Epidermal melanocyte (primary cell): Measurements from ENCODE around the gene ZC3H12D.
"Not testable (repeated sequence)": the region's sequence is repeated elsewhere in the genome, so short reads cannot be mapped to it uniquely, and the experiment has no call there.

Experiments used
- DNase-seq: peaks from one replicate; pipeline ENCODE4 v3.0.0; 2011; ENCODE audit warnings: low spot score; ENCODE audit not compliant: insufficient read length

The ZC3H12D gene

GRCh38 chr6:149484733-149485700, at the start of gene ZC3H12D:
TSS of gene ZC3H12D (minus strand) at chr6:149485014. CDS start at chr6:149474543, 10,471 bp downstream.
- DNase-seq = no peak

GRCh38 chr6:149529650-149530049, 44.8 kb upstream of the ZC3H12D start:
- DNase-seq = no peak

- no peak for DNase-seq
Measured at GRCh38 chr6:149515494-149515893, 30.7 kb upstream of the ZC3H12D start.

GRCh38 chr6:149513915-149514314, 29.1 kb upstream of the ZC3H12D start:
- no peak for DNase-seq

- no peak for DNase-seq
Measured at GRCh38 chr6:149510793-149511512, 26.1 kb upstream of the ZC3H12D start.

- DNase-seq = no peak
Measured at GRCh38 chr6:149508485-149508884, 23.7 kb upstream of the ZC3H12D start.

GRCh38 chr6:149503872-149504271, 19.1 kb upstream of the ZC3H12D start:
- DNase-seq = no peak

- no peak for DNase-seq
Measured at GRCh38 chr6:149503276-149503675, 18.5 kb upstream of the ZC3H12D start.

GRCh38 chr6:149501768-149502167, 17.0 kb upstream of the ZC3H12D start:
- no peak for DNase-seq

- no peak for DNase-seq
Measured at GRCh38 chr6:149501201-149501600, 16.4 kb upstream of the ZC3H12D start.

- no peak for DNase-seq
Measured at GRCh38 chr6:149500096-149500495, 15.3 kb upstream of the ZC3H12D start.

- no peak for DNase-seq
Measured at GRCh38 chr6:149499066-149499465, 14.3 kb upstream of the ZC3H12D start.

GRCh38 chr6:149497365-149497764, 12.6 kb upstream of the ZC3H12D start:
- no peak for DNase-seq

GRCh38 chr6:149496597-149496996, 11.8 kb upstream of the ZC3H12D start:
- not testable (repeated sequence) for DNase-seq

- not testable (repeated sequence) for DNase-seq
Measured at GRCh38 chr6:149495349-149496016, 10.7 kb upstream of the ZC3H12D start.

- not testable (repeated sequence) for DNase-seq
Measured at GRCh38 chr6:149494810-149495209, 10.0 kb upstream of the ZC3H12D start.

- no peak for DNase-seq
Measured at GRCh38 chr6:149493761-149494320, 9.0 kb upstream of the ZC3H12D start.

GRCh38 chr6:149492798-149493343, 8.1 kb upstream of the ZC3H12D start:
- DNase-seq = no peak

GRCh38 chr6:149489967-149490366, 5.2 kb upstream of the ZC3H12D start:
- DNase-seq = no peak

- DNase-seq = no peak
Measured at GRCh38 chr6:149488815-149489214, 4.0 kb upstream of the ZC3H12D start.

- DNase-seq = no peak
Measured at GRCh38 chr6:149487316-149487715, 2.5 kb upstream of the ZC3H12D start.
